Astrocyte (in vitro differentiated cells and primary cell): ENCODE measurements around the gene ZMIZ1.

ENCODE experiments used
- CTCF ChIP-seq: IDR thresholded peaks from 2 replicates; pipeline ENCODE4 v1.5.1; 2011; ENCODE audit warnings: low read depth, mild to moderate bottlenecking, inconsistent platforms, low read length, moderate library complexity; ENCODE audit not compliant: insufficient read depth
- EZH2 ChIP-seq: IDR thresholded peaks from 2 replicates; pipeline ENCODE4 v1.6.1; 2012; ENCODE audit warnings: mild to moderate bottlenecking, low read length, inconsistent platforms; ENCODE audit not compliant: insufficient read depth

GRCh38 chr10:79285315-79286197, 216.8 kb downstream of the ZMIZ1 start:
- no peak for TF ChIP-seq CTCF
- TF ChIP-seq EZH2 = no peak
